HG02610 (cell line): ENCODE data around the gene DPY19L3.
"Not testable (repeated sequence)": the region's sequence is repeated elsewhere in the genome, so short reads cannot be mapped to it uniquely, and the experiment has no call there.

Experiments
- ATAC-seq: cut with Tn5 transposase; IDR thresholded peaks from one replicate; pipeline ENCODE4 v1.9.1; 2021; ENCODE audit warnings: mild to moderate bottlenecking, moderate library complexity; ENCODE audit not compliant: unreplicated experiment

Gene DPY19L3

DNA sequence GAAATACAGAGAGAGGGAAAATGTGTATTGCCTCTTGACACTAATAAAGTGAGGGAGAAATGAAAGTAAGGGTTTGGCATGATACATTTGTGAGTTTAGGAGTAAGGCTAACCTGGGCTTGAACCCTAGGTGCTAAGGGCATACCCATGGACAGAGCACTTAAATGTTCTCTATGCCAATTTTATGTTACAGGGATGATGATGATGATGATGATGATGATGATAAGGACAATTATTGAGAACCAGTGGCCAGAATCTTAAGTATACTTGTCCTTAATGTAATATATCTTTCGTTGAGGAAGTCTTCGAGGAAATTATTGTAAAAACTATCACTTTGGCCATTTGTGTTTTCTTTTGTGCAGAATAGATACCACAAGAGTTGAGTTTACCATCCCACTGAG, 33.2 kb downstream of the DPY19L3 start:
- no peak for ATAC-seq

- no peak for ATAC-seq
These were observed 37.1 kb downstream of the DPY19L3 start for GRCh38 chr19:32442650-32443049.

- ATAC-seq = not testable (repeated sequence)
These were observed 42.0 kb downstream of the DPY19L3 start for GRCh38 chr19:32447534-32447933.

- ATAC-seq = no peak
These were observed 42.5 kb downstream of the DPY19L3 start for GRCh38 chr19:32448026-32448425.

DNA sequence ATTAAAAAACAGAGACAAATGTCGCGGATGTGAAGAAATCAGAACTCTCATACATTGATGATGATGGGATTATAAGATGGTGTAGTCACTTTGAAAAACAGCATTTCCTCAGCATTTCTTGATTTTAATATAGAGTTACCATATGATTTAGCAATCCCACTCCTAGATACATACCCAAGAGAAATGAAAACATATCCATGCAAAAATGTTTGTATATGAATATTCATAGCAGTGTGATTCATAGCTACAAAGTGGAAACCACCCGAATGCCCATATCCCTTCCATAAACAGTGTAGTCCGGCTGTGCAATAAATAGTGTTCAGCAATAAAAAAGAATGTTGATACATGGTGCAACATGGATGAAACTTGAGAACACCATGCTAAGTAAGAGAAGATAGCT, 44.6 kb downstream of the DPY19L3 start:
- ATAC-seq = no peak

GRCh38 chr19:32453736-32454135, 48.2 kb downstream of the DPY19L3 start:
- ATAC-seq = no peak

DNA sequence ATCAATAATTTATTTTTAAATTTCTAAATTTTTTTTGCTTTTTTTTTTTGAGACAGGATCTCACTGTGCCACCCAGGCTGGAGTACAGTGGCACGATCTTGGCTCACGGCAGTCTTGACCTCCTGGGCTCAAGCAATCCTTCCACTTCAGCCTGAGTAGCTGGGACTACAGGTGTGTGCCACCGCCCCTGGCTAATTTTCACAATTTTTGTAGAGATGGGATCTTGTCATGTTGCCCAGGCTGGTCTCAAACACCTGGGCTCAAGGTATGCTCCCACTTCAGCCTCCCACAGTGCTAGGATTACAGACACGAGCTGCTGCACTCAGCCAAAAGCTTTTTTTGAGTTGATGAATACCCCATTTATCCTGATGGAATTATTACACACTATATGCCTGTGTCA, 50.8 kb downstream of the DPY19L3 start:
- ATAC-seq = no peak

DNA sequence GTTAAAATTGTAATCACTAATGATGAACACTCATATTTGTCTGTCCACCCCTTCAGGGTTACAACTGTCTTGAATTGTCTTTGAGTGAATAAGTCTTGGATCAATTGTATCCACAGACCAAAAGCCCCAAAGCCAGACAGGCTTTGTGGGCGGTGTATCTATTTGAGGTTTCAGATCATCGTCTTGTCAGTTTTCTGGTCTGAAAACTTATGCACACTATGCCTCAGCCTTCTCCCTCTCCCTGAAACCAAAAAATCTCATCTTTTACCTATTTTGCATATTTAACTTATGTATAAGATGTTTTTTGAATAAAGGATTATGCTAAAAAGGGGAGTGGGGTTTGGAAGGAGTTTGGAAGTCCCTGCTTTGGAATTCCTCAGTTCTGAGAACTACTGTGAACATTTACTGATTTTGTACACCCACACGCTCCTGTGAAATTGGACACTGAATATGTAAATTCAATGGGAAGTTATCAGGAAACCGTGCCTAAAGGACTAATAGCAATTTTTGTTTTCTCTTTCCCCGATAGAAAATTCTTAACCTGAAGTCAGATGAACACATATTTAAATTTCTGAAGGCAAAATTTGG, 52.1 kb downstream of the DPY19L3 start:
- ATAC-seq = no peak

- peak; percentile 85 for ATAC-seq
These were observed 53.0 kb downstream of the DPY19L3 start for GRCh38 chr19:32458500-32459123.

GRCh38 chr19:32459204-32459865, 53.8 kb downstream of the DPY19L3 start:
- no peak for ATAC-seq

DNA sequence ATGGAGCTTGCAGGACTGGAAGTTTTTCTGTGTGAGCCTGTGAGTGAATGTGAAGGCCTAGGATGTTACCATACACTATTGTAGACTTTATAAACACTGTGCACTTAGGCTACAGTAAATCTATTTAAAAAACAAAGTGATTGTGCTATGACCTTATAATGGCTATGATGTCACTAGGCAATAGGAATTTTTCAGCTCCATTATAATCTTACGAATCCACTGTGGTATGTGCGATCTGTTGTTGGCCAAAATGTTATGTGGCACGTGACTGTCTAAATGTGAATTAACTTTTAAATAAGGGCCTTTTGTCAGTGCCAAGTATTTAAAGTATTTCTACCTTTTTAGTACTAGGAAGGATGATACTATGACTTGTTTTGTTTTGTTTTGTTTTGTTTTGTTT, 54.9 kb downstream of the DPY19L3 start:
- no peak for ATAC-seq

- no peak for ATAC-seq
These were observed 58.7 kb downstream of the DPY19L3 start for GRCh38 chr19:32464279-32464678.

- ATAC-seq = no peak
These were observed 59.6 kb downstream of the DPY19L3 start for GRCh38 chr19:32465176-32465575.

DNA sequence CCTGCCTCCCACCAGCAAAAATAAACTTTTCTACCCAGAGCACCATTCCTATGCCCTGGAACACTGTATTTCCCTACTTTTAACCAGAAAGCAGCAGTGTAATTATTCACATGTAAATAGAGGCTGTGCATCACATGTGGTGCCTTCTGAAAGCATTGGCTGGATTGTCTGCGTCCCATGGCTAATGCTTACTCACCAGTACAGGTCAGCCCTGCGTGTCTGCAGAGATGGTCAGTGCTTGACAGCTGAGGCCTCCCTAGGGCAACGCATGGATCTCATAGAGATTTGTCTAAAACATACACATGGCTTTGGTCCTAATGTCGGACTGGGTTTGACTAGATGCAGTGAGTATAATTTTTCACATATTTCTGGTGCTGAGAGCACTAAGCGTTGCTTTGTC, 64.2 kb downstream of the DPY19L3 start:
- ATAC-seq = no peak

GRCh38 chr19:32471095-32471494, 65.5 kb downstream of the DPY19L3 start:
- no peak for ATAC-seq

- no peak for ATAC-seq
These were observed 66.2 kb downstream of the DPY19L3 start for GRCh38 chr19:32471811-32472210.

GRCh38 chr19:32475141-32476031, 69.8 kb downstream of the DPY19L3 start:
- no peak for ATAC-seq

GRCh38 chr19:32476032-32476350, 70.4 kb downstream of the DPY19L3 start:
- ATAC-seq = no peak

DNA sequence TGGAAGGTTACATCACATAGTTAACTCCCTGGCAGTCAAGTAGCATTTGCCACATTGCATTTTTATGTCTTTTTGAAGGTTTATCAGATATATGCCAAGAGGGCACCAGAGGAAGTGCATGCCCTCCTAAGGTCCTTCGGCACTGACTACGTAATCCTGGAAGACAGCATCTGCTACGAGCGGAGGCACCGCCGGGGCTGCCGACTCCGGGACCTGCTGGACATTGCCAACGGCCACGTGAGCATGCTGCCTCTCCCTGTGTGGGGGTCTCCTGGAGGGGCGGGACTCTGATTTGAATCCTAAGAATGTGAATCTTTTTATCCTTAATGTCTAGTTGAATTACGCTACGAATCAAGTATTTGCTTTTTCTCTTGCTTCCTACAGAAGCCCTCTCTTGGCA, 74.8 kb downstream of the DPY19L3 start:
- ATAC-seq = no peak

DNA sequence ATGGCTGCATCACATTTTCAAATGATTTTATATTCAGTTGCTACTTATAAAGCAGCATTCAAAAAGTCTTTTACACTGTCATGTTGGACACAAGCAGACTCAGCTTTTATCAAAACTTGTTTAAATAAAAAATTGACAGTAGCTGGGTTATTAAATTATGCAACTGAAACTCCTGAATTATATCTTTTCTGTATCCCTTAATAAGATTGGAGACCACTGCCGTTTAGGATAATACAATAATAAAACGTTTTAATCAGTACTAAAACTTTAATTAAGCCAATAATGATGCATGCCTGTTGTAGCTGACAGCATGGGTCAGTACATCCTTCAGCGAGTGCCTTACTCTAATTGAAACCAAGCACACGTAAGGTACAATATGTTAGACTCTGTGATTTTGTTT, 78.0 kb downstream of the DPY19L3 start:
- no peak for ATAC-seq

- no peak for ATAC-seq
These were observed 84.4 kb downstream of the DPY19L3 start for GRCh38 chr19:32489971-32490370.

- ATAC-seq = no peak
These were observed 91.8 kb downstream of the DPY19L3 start for GRCh38 chr19:32497391-32497790.
